GM18951 (cell line): Measurements from ENCODE around the gene IQSEC1.

Source experiments
- POLR2A ChIP-seq: IDR thresholded peaks from 4 replicates; pipeline ENCODE4 v1.6.1; 2011; ENCODE audit warnings: mild to moderate bottlenecking; ENCODE audit not compliant: insufficient read length, insufficient read depth; ENCODE audit errors: extremely low read depth
- in situ Hi-C: fragments of 300-500 bp; cut with MboI; formaldehyde crosslinking; loops from one replicate; pipeline ENCODE4 v1.12.0; 2022; ENCODE audit warnings: low sequenced_read_pairs, mixed read lengths, inconsistent platforms; ENCODE audit not compliant: unreplicated experiment

IQSEC1 gene

GRCh38 chr3:12947504-12948369 is 125.5 kb downstream of the IQSEC1 start:
- TF ChIP-seq POLR2A, result no peak
- in situ Hi-C loops, result no loop called here

- no peak for TF ChIP-seq POLR2A
Observed at GRCh38 chr3:12946649-12947316, 126.4 kb downstream of the IQSEC1 start.

GRCh38 chr3:12946251-12946648 is 127.0 kb downstream of the IQSEC1 start:
- TF ChIP-seq POLR2A, result no peak
- in situ Hi-C loops, result no loop called here

More at GRCh38 chr3:12946649-12947316, 126.4 kb downstream of the IQSEC1 start:
- in situ Hi-C loops, result no loop called here

- TF ChIP-seq POLR2A, result no peak
- in situ Hi-C loops, result no loop called here
Observed at GRCh38 chr3:12944849-12945248, 128.4 kb downstream of the IQSEC1 start.

- in situ Hi-C loops, result no loop called here
- TF ChIP-seq POLR2A, result no peak
Observed at GRCh38 chr3:12944413-12944812, 128.8 kb downstream of the IQSEC1 start.

- in situ Hi-C loops, result no loop called here
- no peak for TF ChIP-seq POLR2A
Observed at GRCh38 chr3:12943124-12944021, 129.9 kb downstream of the IQSEC1 start.

- in situ Hi-C loops, result no loop called here
- TF ChIP-seq POLR2A, result no peak
Observed at GRCh38 chr3:12941495-12942023, 131.7 kb downstream of the IQSEC1 start.

GRCh38 chr3:12940854-12941253 is 132.4 kb downstream of the IQSEC1 start:
- in situ Hi-C loops, result no loop called here
- TF ChIP-seq POLR2A, result no peak

GRCh38 chr3:12939137-12939536 is 134.1 kb downstream of the IQSEC1 start:
- no peak for TF ChIP-seq POLR2A
- in situ Hi-C loops, result no loop called here

- in situ Hi-C loops, result no loop called here
- no peak for TF ChIP-seq POLR2A
Observed at GRCh38 chr3:12938258-12938711, 134.9 kb downstream of the IQSEC1 start.

GRCh38 chr3:12935861-12936830 is 137.1 kb downstream of the IQSEC1 start:
- in situ Hi-C loops, result no loop called here
- no peak for TF ChIP-seq POLR2A
